Astrocyte (in vitro differentiated cells and primary cell): Measurements from ENCODE around the gene IPO13.

Experiments used
- EZH2 ChIP-seq: IDR thresholded peaks from 2 replicates; pipeline ENCODE4 v1.6.1; 2012; ENCODE audit warnings: mild to moderate bottlenecking, low read length, inconsistent platforms; ENCODE audit not compliant: insufficient read depth
- TF ChIP-seq, protein P1 (sequence below): IDR thresholded peaks from 2 replicates; pipeline ENCODE4 v1.5.1; 2011; ENCODE audit warnings: low read depth, mild to moderate bottlenecking, inconsistent platforms, low read length, moderate library complexity; ENCODE audit not compliant: insufficient read depth

DNA sequence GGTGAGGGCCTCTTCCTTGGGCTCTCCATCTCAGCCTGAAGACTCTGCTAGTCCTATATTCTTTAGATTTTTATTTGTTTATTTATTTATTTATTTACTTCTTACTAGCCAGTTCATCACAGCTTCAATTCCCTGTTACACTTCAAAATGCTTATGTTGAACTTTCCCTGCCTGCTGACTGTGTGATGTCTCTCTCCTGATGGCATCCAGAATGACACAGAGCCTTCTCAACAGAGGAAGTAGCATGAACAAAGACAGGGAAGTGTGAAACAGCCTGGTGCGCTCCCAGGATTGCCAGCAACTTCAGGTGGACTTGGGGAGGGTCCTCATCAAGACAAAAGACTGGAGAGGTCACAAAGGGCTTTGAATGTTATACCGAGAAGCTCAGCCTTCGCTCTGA is 4.3 kb upstream of the IPO13 start:
- TF ChIP-seq, protein P1, sequence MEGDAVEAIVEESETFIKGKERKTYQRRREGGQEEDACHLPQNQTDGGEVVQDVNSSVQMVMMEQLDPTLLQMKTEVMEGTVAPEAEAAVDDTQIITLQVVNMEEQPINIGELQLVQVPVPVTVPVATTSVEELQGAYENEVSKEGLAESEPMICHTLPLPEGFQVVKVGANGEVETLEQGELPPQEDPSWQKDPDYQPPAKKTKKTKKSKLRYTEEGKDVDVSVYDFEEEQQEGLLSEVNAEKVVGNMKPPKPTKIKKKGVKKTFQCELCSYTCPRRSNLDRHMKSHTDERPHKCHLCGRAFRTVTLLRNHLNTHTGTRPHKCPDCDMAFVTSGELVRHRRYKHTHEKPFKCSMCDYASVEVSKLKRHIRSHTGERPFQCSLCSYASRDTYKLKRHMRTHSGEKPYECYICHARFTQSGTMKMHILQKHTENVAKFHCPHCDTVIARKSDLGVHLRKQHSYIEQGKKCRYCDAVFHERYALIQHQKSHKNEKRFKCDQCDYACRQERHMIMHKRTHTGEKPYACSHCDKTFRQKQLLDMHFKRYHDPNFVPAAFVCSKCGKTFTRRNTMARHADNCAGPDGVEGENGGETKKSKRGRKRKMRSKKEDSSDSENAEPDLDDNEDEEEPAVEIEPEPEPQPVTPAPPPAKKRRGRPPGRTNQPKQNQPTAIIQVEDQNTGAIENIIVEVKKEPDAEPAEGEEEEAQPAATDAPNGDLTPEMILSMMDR = no peak
- no peak for TF ChIP-seq EZH2
